Progenitor cell of endocrine pancreas (in vitro differentiated cells): ENCODE measurements around the gene CNTN5. TPM values are rescaled to one million over a fixed set of nuclear protein-coding genes. Genes with fewer than 3 reads are reported as not detected.

Experiments used
- DNase-seq: peaks from one replicate; pipeline ENCODE4 v3.0.0; 2021; ENCODE audit warnings: low spot score; ENCODE audit not compliant: unreplicated experiment
- H3K27ac Mint-ChIP-seq: 2 replicates; pipeline ENCODE4 v1.8.0; 2021; ENCODE audit warnings: mild to moderate bottlenecking, moderate library complexity, mixed read lengths
- H3K27me3 Mint-ChIP-seq: 2 replicates; pipeline ENCODE4 v1.8.0; 2021; ENCODE audit warnings: mixed read lengths
- H3K36me3 Mint-ChIP-seq: 2 replicates; pipeline ENCODE4 v1.8.0; 2022; ENCODE audit warnings: mixed read lengths; ENCODE audit not compliant: insufficient read depth
- H3K4me1 Mint-ChIP-seq: 2 replicates; pipeline ENCODE4 v1.8.0; 2021; ENCODE audit warnings: low read depth, mixed read lengths
- H3K4me3 Mint-ChIP-seq: 2 replicates; pipeline ENCODE4 v1.8.0; 2021; ENCODE audit warnings: low read depth, mild to moderate bottlenecking, moderate library complexity, mixed read lengths
- H3K9me3 Mint-ChIP-seq: 2 replicates; pipeline ENCODE4 v1.8.0; 2021; ENCODE audit warnings: low read depth, mixed read lengths
- total RNA-seq: library from RNA; stranded (reverse); gene quantifications from 2 replicates; pipeline ENCODE4 v1.2.1, GENCODE V29; 2021
- TF ChIP-seq, protein P1 (sequence below): fragments of 200-600 bp; sonication (generic); IDR thresholded peaks from one replicate; pipeline ENCODE4 v1.5.0; 2021; ENCODE audit warnings: antibody characterized with exemption, mild to moderate bottlenecking; ENCODE audit not compliant: unreplicated experiment

Gene CNTN5
- total RNA-seq, 1 donor from 2014 or later: 0.50 TPM

DNA sequence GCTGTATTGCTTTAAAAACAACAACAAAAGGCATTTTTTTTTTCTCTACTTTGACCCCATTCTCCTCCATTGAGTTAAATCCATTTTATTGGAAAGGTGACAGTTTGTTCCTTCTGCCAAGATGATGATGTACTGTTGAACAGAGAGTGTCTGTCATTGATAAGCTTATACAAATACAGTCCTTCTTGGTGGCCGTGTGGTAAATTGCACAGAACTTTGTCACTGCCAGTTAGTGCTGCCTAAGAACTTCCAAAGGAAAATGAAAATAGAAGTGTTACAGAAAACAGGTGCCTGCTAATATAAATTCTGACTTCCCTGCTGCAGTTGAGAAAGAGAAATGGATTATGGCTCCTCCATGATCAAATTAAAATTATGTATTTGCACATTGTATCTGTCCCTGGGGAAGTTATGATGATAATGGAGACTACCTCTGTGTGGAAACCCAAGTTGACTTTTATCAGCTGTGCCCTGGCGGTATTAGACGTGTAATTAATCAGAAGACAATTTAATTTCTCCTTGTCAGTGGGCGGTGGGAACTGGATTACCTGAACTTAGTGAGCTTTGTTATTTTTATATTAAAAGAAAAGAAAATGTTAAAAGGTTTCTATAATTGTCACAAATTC is 546.7 kb downstream of the CNTN5 start:
- peaks cover 1% of the 10 kb centered on the region for H3K4me1 Mint-ChIP-seq
- H3K36me3 Mint-ChIP-seq: no peaks in the 10 kb centered on the region
- H3K9me3 Mint-ChIP-seq: no peaks in the 10 kb centered on the region
- no peak overlapping the region for H3K4me3 Mint-ChIP-seq
- H3K27ac Mint-ChIP-seq: no peak overlapping the region
- TF ChIP-seq, protein P1, sequence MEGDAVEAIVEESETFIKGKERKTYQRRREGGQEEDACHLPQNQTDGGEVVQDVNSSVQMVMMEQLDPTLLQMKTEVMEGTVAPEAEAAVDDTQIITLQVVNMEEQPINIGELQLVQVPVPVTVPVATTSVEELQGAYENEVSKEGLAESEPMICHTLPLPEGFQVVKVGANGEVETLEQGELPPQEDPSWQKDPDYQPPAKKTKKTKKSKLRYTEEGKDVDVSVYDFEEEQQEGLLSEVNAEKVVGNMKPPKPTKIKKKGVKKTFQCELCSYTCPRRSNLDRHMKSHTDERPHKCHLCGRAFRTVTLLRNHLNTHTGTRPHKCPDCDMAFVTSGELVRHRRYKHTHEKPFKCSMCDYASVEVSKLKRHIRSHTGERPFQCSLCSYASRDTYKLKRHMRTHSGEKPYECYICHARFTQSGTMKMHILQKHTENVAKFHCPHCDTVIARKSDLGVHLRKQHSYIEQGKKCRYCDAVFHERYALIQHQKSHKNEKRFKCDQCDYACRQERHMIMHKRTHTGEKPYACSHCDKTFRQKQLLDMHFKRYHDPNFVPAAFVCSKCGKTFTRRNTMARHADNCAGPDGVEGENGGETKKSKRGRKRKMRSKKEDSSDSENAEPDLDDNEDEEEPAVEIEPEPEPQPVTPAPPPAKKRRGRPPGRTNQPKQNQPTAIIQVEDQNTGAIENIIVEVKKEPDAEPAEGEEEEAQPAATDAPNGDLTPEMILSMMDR: no peak
- no peaks in the 10 kb centered on the region for H3K27me3 Mint-ChIP-seq
- DNase-seq: no peak

DNA sequence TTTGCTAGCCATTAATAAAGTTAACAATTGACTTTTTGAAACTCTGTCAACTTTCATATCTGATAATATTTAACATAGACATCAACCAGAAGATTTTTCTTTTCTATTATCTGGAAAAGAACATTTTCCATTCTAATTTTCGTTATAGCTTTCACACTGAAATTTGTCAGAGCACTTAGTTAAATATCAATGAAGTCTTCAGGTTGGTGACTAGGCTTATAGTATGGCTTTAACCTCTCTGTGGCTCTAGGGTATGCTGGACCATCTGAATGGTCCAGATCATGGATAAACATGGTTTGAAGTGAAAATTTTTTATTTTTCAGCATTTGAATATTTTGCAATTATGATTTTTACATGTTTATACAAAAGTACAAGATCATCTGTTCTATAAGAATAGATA is 548.1 kb downstream of the CNTN5 start:
- TF ChIP-seq, protein P1: no peak
- H3K27ac Mint-ChIP-seq: no peak overlapping the region
- H3K4me1 Mint-ChIP-seq: peaks cover 1% of the 10 kb centered on the region
- no peak for DNase-seq
- H3K27me3 Mint-ChIP-seq: no peaks in the 10 kb centered on the region
- no peak overlapping the region for H3K4me3 Mint-ChIP-seq
- H3K9me3 Mint-ChIP-seq: no peaks in the 10 kb centered on the region
- H3K36me3 Mint-ChIP-seq: no peaks in the 10 kb centered on the region

DNA sequence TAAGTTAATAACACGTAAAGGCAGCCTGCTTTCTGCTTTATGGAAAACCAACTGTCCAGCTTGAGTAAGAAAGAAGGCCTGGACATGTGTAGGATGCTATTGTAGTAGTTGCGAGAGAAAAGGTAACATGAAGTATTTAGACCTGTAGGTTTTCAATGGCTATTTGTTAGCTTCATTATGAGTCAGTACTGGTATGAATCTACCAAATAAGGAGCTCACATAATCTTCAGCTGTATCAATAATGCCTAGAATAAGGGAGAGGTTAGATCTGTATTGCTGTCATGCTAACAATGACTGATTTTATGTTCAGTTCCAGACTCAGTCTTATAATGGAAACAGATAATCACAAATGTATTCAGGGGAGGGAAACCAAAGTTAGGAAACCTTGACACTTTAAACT is 550.3 kb downstream of the CNTN5 start:
- Mint-ChIP-seq H3K4me1 (peaks cover 1% of the 10 kb centered on the region), H3K9me3 (no peaks in the 10 kb centered on the region), H3K4me3 (no peak overlapping the region), H3K27me3 (no peaks in the 10 kb centered on the region), H3K36me3 (no peaks in the 10 kb centered on the region), H3K27ac (no peak overlapping the region)
- no peak for DNase-seq
- TF ChIP-seq, protein P1: no peak

DNA sequence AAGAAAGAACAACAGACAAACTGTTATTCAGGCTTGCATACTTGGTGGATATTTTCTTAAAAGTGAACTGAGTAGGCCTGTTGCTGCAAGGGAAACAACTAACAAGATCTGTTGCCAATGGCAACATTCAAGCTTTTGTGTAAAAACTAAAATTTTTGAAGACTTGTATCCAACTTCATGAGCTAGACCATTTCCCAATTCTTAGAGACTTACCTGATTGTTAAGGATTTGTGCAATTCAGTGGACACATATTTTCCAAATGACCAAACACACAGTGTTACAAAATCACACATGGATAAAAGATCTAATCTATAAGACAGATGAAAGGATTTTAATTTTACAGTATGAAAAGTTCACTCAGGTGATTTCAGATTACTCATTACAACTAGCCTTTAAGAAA is 564.1 kb downstream of the CNTN5 start:
- Mint-ChIP-seq H3K4me1 (no peaks in the 10 kb centered on the region), H3K36me3 (no peaks in the 10 kb centered on the region), H3K4me3 (no peak overlapping the region), H3K9me3 (peaks cover 13% of the 10 kb centered on the region), H3K27me3 (no peaks in the 10 kb centered on the region), H3K27ac (no peak overlapping the region)
- no peak for DNase-seq
- TF ChIP-seq, protein P1: no peak

DNA sequence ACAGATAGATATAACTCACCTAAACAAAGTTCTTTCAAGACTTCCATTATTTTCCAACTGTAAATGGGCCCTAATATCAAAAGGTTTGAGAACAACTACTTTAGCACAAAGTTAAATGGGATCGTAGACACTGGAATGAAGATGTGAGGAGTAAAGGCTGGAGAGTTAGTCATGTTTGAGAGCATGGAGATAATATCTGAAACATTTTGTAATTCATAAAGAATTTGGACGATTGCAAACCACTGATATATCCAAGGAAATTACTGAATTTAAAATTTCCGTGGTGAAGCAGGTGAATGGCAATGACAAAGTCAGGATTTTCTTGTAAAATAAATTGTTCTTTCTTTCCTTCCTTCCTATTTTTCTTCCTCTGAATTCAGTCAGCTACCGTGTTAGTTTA is 564.9 kb downstream of the CNTN5 start:
- H3K27ac Mint-ChIP-seq: no peak overlapping the region
- TF ChIP-seq, protein P1: no peak
- H3K4me3 Mint-ChIP-seq: no peak overlapping the region
- H3K36me3 Mint-ChIP-seq: no peaks in the 10 kb centered on the region
- no peak for DNase-seq
- no peaks in the 10 kb centered on the region for H3K4me1 Mint-ChIP-seq
- H3K27me3 Mint-ChIP-seq: no peaks in the 10 kb centered on the region
- H3K9me3 Mint-ChIP-seq: peaks cover 11% of the 10 kb centered on the region
